ENCODE measurements around the gene IFNLR1.

Gene IFNLR1

DNA sequence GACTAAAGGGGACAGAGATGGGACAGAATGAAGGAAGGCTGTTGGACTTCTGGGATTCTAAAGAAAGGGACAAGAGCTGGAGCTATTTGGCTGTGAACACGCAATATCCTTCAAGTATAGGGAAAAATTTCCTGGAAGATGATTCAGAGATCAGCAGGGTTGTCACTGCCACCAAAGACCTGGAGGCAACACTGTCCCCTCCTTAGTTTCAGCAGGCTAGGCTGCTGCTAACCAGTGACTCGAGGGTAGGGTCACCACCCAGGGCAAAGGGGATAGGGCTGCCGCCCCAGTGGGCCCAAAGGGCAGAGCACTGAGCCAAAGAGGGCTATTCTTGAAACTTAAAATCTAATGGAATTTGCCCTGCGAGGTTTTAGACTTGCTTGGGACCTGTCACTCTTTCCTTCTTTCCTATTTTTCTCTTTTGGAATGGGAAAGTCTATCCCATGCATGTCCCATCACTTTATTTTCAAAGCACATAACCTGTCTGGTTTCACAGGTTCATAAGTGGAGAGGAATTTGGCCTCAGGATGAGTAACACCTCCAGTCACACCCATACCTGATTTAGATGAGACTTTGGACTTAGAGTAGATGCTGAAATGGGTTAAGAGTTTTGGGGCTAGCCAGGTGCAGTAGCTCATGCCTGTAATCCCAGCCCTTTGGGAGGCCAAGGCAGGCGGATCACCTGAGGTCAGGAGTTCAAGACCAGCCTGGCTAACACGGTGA lies 11.9 kb downstream of the IFNLR1 start:
- DNase-seq (ENCODE audit: low spot score) = no peak

DNA sequence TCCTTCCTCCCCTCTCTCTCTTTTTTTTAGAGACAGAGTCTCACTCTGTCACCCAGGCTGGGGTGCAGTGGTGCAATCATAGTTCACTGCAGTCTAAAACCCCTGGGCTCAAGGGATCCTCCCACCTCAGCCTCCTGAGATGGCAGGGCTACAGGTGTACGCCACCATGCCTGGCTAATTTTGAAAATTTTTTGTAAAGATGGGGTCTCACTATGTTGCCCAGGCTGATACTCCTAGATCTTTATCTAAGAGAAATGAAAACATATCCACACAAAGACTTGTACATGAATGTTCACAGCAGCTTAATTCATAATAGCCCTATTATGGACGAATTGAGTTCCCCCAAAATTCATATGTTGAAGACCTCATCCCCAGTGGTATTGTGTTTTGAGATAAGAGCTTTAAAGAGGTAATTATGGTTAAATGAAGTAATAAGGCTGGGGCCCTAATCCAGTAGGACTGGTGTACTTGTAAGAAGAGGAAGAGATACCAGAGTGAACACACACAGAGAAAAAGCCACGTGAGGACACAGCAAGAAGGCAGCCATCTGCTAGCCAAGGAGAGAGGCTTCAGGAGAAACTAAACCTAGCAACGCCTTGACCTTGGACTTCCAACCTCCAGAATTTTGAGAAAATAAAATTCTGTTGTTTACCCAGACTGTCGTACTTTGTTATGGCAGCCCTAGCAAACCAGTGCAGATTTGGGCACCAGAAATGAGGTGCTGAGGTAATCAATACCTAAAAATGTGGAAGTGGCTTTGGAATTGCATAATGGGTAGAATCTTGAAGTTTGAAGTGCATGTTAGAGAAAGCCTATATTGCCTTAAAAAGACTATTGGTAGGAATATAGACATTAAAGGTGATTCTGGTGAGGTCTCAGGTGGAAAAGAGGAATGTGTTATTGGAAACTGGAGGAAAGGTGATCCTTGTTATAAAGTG lies 13.2 kb downstream of the IFNLR1 start:
- DNase-seq (ENCODE audit: low spot score) = no peak

- no peak for DNase-seq (ENCODE audit: low spot score)
Measured at GRCh38 chr1:24172598-24172997, 14.5 kb downstream of the IFNLR1 start.

- no peak for DNase-seq (ENCODE audit: low spot score)
Measured at GRCh38 chr1:24169286-24169685, 17.8 kb downstream of the IFNLR1 start.

GRCh38 chr1:24168245-24168644 lies 18.8 kb downstream of the IFNLR1 start:
- DNase-seq (ENCODE audit: low spot score) = no peak

- DNase-seq (ENCODE audit: low spot score) = no peak
Measured at GRCh38 chr1:24167008-24167407, 20.1 kb downstream of the IFNLR1 start.

- no peak for DNase-seq (ENCODE audit: low spot score)
Measured at GRCh38 chr1:24165500-24165899, 21.6 kb downstream of the IFNLR1 start.

- no peak for DNase-seq (ENCODE audit: low spot score)
Measured at GRCh38 chr1:24164004-24164403, 23.1 kb downstream of the IFNLR1 start.

GRCh38 chr1:24162201-24162600 lies 24.9 kb downstream of the IFNLR1 start:
- DNase-seq (ENCODE audit: low spot score) = no peak

GRCh38 chr1:24161270-24161669 lies 25.8 kb downstream of the IFNLR1 start:
- no peak for DNase-seq (ENCODE audit: low spot score)

DNA sequence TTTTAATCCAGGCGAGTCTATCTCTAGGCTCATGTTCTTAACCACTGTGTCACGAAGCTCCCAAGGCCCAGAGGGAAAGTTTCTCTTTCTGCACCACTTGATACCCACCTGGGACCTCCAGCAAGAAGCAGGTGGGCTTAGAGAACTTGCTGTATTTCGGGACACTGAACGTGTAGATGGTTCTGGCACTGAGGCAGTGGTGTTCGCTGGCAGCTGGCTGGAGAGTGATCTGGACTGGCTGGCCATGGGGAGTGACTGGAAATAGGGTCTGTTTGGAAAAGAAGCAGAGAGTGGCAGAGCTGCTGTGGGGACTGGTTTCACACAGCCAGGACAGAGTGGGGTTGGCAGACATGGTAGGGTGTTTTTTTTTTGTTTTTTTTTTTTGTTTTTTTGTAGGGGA lies 27.7 kb downstream of the IFNLR1 start:
- DNase-seq (ENCODE audit: low spot score) = no peak

GRCh38 chr1:24157918-24158481 lies 29.1 kb downstream of the IFNLR1 start:
- DNase-seq (ENCODE audit: low spot score) = no peak

DNA sequence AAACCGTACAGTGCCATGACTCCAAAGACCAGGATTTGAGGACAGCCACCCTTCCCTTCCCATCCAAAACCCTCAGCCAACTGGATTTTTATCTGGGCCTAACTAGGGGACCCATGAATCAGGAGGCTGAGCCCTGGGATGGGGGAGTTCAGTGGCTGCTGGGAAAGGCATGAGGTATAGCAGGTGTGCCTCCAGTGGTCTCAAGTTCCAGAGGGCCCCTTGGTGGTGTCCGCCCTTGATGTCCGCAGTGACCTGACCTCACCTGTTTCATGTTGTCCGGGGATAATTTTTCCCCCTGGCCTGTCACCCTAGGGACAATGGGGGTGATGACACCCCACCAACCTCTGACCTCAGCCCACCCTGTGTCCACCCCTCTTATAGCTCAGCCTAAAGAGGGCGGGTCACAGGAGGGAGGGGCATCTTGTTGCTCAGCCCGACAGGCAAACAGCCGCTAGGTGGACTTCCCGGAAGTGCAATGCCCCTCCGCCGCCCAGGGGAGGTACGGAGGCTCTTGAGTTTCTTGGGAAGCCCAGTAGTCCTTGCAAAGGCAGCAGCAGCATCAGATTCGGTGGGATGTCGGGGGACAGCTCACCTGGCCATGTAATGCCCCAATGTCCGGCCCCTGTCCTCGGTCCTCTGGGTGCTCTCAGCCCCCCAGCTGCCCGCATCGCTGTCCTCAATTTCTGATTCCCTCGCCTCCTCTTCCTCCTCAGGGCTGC lies 30.4 kb downstream of the IFNLR1 start:
- no peak for DNase-seq (ENCODE audit: low spot score)

DNA sequence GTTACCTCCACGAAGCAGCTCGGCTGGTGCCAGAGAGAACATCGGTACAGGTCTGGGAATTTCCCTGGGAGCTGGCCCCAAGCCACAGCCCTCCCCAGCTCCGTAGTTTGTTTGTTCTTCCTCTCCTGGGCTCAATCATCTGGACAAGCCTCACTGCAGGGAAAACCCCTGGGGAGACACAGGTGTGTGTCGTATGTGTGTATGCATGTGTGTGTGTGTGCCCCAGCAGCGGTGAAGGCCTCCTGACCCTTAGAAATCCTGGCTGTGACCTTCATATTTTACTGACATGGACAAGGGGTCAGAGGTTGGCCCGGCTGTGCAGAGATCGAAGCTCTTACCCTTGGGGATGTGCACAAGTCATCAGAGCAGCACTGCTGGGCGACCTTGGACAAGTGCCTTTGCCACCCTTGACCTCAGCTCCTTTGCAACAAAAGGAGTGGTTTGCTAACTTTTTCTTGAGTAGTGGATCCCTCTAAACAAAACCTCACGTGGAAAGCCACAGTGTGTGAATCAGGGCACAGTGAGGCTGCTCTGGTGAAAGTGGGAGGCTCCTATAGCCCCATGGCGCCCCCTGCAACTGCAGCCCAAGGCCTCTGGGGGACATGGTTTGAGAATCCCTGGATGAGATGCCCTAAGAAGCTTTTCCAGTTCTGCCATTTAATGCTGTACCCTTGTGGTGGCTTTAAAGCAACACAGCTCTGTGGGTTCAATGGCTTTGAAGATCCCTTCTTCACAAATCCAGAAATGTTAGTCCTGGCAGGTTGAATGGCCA lies 31.9 kb downstream of the IFNLR1 start:
- peak; percentile 40 for DNase-seq (ENCODE audit: low spot score)

- DNase-seq (ENCODE audit: low spot score) = peak; percentile 42
Measured at GRCh38 chr1:24154215-24154614, 32.9 kb downstream of the IFNLR1 start.

DNA sequence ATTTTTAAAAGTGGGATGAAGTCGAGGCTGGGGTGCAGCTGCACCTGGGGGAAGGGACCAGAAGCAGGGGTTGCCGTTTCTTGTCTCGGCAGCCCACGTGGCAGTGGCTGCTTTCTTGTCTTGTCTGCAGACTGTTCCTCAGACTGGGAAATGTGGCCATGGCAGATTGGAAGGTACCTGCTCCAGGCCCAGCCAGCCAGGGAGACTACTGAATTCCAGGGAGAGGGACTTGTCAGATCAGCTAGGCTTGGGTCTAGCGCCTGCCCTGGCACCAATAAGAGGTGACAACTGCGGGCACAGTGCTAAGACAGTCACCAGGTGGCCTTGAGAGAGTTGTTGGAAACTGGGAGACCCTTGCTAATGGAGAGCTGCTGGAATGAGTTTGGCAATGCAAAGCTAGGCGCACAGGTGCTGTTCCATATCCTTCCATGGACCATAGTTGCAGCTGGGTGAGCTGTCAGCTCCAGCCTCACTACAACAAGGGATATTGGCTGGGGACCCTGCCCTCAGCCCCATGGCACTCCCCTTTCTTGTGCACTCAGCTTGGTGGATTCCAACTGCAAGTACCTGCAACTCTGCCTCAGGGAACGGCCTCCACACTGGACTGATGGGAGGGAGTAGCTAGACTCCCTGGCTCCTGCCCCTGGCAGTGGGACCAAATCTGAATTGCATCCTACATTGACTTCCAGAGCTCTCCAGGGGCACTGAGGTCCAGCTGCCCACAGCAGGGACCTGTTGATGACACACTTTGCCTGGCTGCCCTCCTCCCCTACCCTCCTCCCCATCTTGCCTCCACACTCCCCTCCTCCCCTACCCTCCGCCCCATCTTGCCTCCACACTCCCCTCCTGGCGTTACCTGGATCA lies 34.2 kb downstream of the IFNLR1 start:
- peak; percentile 43 for DNase-seq (ENCODE audit: low spot score)

GRCh38 chr1:24151175-24151533 lies 35.9 kb downstream of the IFNLR1 start:
- DNase-seq (ENCODE audit: low spot score) = peak; percentile 84

DNA sequence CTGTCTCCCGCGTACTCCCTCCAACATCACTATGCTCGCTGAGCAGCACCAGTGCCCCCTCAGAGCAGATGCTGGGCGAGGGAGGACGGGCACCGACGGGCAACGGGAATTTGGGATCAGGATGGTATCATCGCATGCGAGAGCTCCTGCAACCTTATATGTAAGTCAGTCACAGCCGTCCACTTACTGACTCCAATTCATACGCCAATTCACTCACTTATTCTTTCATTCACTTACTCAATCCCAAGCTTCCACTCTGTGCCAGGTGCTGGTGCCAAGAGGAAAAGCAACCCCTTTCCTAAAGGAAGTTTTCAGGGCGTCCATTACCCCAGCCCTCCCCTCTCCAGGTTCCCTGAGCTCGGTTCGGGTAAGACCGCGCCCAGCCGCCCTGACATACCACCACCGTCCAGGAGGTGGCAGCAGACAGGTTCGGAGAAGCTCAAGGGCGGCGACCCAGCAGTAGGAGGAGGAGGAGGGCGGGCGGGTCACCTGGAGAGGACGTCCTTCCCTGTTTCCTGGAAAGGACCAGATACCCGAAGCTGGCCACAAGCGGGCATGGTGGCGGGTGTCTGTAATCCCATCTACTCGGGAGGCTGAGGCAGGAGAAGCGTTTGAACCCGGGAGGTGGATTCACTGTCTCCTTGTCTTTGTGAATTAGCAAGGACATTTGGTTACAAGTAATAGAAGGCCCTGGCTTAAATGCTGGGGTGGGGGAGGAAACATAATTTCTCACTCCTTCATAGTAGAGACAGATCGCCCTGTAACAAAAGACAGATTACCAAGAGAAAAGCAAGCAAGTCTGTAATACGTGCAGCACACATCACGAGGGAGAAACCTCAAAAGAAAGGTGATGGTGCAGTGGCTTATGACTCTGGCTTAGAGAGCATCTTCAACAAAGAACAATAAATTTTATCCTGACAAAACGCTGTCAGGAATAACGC lies 36.6 kb downstream of the IFNLR1 start:
- peak; percentile 93 for DNase-seq (ENCODE audit: low spot score)

GRCh38 chr1:24149866-24150233 lies 37.2 kb downstream of the IFNLR1 start:
- no peak for DNase-seq (ENCODE audit: low spot score)

DNA sequence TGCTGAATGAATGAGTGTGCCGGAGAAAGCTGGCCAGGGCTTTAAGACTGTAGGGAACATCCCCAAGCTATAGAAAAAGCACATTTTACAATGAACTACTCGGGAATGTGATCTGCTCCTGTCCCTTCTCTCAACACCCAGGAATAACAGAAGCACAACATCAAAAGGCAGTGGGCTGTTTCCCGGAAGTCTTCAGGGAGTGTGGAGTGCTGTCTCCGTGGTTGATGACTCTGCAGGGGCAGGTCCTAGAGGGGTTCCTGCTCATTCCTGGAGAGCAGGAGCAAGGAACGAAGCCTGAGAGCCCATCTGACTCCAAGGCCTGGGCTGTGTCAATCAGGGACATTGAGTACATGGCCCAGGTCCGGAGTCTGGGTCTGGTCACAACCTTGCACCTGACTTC lies 39.3 kb downstream of the IFNLR1 start:
- DNase-seq (ENCODE audit: low spot score) = no peak

All from ecto neural progenitor cell (in vitro differentiated cells).